Chondrocyte (in vitro differentiated cells): ENCODE data around the gene TSPOAP1. TPM values are rescaled to one million over a fixed set of nuclear protein-coding genes. Genes with fewer than 3 reads are reported as not detected.

ENCODE experiments used
- DNase-seq: peaks from one replicate; pipeline ENCODE4 v3.0.0; 2021; ENCODE audit warnings: mixed read lengths, low spot score
- H3K27ac Mint-ChIP-seq: one replicate; pipeline ENCODE4 v1.8.0; 2021; ENCODE audit warnings: mild to moderate bottlenecking, moderate library complexity, mixed read lengths; ENCODE audit not compliant: unreplicated experiment
- H3K27me3 Mint-ChIP-seq: 2 replicates; pipeline ENCODE4 v1.8.0; 2021; ENCODE audit warnings: low read depth, mixed read lengths
- H3K36me3 Mint-ChIP-seq: 2 replicates; pipeline ENCODE4 v1.8.0; 2021; ENCODE audit warnings: low read depth, mixed read lengths
- H3K4me1 Mint-ChIP-seq: 2 replicates; pipeline ENCODE4 v1.8.0; 2021; ENCODE audit warnings: low read depth, mild to moderate bottlenecking, mixed read lengths
- H3K4me3 Mint-ChIP-seq: one replicate; pipeline ENCODE4 v1.8.0; 2021; ENCODE audit warnings: mild to moderate bottlenecking, moderate library complexity, mixed read lengths; ENCODE audit not compliant: unreplicated experiment
- H3K9me3 Mint-ChIP-seq: 2 replicates; pipeline ENCODE4 v1.8.0; 2021; ENCODE audit warnings: low read depth, mixed read lengths
- total RNA-seq: library from RNA; stranded (reverse); gene quantifications from 3 replicates; pipeline ENCODE4 v1.2.1, GENCODE V29; 2021
- TF ChIP-seq, protein P1 (sequence below): fragments of 200-600 bp; sonication (generic); IDR thresholded peaks from 2 replicates; pipeline ENCODE4 v1.5.0; 2021; ENCODE audit warnings: antibody characterized with exemption, mild to moderate bottlenecking, moderate library complexity

The TSPOAP1 gene
- total RNA-seq, 1 donor from 2014 or later, result 2.0 TPM

DNA sequence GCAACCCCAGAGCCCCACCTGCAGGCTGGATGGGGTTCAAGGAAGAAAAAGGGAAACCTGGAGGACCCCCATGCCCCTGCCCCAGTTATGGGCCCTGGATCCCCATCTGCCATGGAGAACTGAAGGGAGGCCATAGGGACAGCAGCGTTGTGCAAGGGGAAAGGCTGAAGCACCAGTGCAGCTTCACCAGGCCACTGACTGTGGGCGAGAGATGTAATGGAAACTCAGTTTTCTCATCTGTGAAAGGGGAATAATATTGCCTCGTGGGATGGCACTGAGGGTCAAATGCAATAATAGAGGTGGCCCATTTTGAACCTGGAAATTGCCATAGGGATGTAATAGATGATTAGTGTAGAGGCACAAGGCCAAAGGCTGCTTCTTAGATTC is 9.9 kb upstream of the TSPOAP1 start:
- no peaks in the 10 kb centered on the region for H3K27me3 Mint-ChIP-seq
- no peaks in the 10 kb centered on the region for H3K36me3 Mint-ChIP-seq
- TF ChIP-seq, protein P1, sequence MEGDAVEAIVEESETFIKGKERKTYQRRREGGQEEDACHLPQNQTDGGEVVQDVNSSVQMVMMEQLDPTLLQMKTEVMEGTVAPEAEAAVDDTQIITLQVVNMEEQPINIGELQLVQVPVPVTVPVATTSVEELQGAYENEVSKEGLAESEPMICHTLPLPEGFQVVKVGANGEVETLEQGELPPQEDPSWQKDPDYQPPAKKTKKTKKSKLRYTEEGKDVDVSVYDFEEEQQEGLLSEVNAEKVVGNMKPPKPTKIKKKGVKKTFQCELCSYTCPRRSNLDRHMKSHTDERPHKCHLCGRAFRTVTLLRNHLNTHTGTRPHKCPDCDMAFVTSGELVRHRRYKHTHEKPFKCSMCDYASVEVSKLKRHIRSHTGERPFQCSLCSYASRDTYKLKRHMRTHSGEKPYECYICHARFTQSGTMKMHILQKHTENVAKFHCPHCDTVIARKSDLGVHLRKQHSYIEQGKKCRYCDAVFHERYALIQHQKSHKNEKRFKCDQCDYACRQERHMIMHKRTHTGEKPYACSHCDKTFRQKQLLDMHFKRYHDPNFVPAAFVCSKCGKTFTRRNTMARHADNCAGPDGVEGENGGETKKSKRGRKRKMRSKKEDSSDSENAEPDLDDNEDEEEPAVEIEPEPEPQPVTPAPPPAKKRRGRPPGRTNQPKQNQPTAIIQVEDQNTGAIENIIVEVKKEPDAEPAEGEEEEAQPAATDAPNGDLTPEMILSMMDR, result no peak
- no peak overlapping the region for H3K27ac Mint-ChIP-seq
- H3K4me1 Mint-ChIP-seq, result peaks cover 20% of the 10 kb centered on the region
- DNase-seq, result no peak
- H3K9me3 Mint-ChIP-seq, result no peaks in the 10 kb centered on the region
- H3K4me3 Mint-ChIP-seq, result peak overlapping the region; percentile 12

DNA sequence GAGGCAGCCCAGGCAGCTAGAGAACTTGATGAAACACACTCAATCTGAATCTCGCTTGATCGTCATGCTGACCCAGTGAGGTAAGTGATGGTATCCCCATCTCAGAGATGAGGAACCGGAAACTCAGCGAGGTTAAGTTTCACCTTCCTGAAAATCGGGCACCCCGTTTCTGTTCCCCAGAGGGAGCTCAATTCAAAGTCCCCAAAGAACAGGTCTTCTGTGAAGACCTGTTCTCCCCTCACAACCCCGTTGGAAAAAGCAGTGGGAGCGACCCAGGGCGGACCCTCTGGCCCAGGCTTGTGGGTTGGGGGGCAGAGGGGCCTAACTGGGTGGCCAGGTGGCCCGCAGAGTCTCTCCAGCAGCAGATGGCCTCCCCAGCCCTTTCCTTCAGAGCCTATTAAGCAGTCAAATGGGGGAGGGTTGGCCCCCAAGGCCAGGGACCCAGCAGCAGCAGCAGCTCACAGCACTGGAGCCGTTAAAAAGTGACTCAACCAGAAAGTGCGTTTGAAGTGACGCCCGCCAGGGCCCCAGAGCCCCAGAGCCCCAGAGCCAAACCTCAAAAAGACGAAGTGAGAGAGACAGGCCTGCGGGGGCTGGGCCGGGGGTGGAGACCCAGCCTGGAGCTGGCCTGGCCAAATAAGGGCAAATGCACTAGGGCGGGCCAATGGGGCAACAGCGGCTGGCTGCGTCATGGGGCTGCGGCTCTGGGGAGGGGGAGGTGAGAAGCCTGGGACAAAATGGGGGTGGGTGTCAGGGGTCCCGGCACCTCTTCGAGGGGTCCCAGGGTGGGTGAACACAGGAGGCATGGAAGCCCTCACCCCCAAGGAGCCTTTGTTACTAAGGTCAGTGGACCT is 9.2 kb upstream of the TSPOAP1 start:
- H3K27ac Mint-ChIP-seq, result peak overlapping the region; percentile 45
- H3K36me3 Mint-ChIP-seq, result no peaks in the 10 kb centered on the region
- H3K4me1 Mint-ChIP-seq, result peaks cover 20% of the 10 kb centered on the region
- H3K9me3 Mint-ChIP-seq, result no peaks in the 10 kb centered on the region
- TF ChIP-seq, protein P1, result no peak
- no peaks in the 10 kb centered on the region for H3K27me3 Mint-ChIP-seq
- peak overlapping the region; percentile 9 for H3K4me3 Mint-ChIP-seq
- DNase-seq, result peak; percentile 61

DNA sequence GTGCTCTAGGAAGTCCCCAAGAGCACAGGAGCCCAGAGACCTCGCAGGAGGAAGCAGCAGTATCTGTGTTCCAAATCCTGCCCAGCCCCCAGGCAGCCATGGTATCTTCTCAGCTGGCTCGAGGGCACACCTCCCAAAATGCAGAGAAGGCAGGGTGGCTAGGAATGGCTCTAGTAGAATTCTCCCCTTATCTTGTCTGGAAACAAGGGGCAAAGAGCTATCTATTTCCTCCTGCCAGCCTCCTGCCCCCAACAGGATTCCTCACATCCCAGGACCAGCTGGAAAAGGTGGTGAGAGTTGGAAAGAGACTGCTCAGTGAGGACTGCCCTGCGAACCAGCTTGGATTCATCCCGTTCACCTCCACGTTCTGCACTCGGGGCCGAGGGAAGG is 8.6 kb upstream of the TSPOAP1 start:
- Mint-ChIP-seq H3K36me3 (no peaks in the 10 kb centered on the region), H3K27me3 (no peaks in the 10 kb centered on the region), H3K9me3 (no peaks in the 10 kb centered on the region), H3K27ac (no peak overlapping the region), H3K4me1 (peaks cover 20% of the 10 kb centered on the region), H3K4me3 (no peak overlapping the region)
- TF ChIP-seq, protein P1, result no peak
- no peak for DNase-seq

DNA sequence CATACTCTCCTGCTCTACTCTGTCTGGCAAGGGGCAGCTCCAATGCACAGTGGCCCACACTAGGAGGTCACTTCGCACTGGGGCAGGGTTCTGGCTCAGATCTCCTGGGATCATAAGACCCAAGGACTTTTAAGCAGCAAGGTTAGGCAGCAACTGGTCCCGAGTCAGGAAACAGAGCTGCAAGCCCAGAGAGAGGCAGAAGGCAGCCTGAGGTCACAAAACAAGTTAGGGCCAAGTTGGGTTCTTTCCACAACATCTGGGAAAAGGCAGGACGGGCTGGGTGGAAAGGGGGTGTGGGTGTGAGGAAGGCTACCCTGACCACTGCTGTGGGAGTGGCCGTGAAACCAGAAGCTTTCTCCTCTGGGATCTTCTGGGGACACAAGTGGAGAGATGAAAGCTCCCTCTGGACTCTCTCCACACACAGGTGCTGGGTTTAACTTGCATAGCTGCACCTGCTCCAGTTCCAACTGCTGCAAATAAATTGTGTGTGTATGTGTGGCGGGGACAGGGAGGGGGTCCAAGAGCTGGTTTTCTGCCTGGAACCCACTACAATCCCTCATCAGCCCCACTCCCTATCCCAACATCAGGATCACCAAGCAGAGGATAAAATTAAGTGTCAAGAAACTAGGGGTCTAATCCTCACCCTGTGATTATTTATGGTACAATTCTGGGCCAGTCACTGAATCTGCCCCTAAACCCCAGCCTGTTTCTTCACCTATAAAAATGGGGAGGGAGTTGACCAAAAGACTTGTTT is 8.0 kb upstream of the TSPOAP1 start:
- TF ChIP-seq, protein P1, result no peak
- DNase-seq, result peak; percentile 40
- Mint-ChIP-seq H3K27me3 (no peaks in the 10 kb centered on the region), H3K36me3 (no peaks in the 10 kb centered on the region), H3K27ac (no peak overlapping the region), H3K4me3 (no peak overlapping the region), H3K9me3 (no peaks in the 10 kb centered on the region), H3K4me1 (peaks cover 20% of the 10 kb centered on the region)

DNA sequence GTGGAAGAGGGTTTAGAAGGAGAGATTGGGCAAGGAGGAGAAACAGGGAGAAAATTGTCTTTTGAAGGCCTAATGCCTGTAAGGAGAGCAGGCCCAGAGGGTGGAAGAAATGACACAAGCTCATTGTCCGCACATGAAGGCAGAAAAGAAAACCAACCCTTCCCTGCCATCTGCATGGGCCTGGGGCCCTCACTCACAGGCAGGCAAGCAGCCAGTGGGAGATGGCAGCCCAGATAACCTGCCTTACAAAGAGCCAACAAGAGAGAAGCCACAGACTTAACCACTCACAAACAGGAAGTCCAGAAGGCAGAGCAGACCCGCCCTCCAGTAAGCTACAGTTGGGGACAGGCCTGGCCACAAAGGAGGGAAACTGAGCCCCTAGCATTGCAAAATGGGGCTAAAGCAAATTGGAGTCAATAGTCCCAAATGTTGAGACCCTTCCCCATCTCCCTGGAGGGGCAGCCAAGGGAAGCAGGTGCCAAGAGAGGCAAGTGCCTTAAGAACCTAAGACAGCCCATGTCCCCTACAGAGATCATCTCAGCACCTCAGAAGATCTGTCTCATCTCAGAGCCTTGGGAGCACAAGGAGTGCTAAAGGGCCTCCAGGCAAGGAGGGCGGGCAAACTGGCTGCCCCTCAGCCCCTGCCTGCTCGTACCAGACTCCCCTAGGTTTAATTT is 7.3 kb upstream of the TSPOAP1 start:
- no peak for DNase-seq
- no peaks in the 10 kb centered on the region for H3K27me3 Mint-ChIP-seq
- H3K9me3 Mint-ChIP-seq, result no peaks in the 10 kb centered on the region
- no peak overlapping the region for H3K27ac Mint-ChIP-seq
- peaks cover 20% of the 10 kb centered on the region for H3K4me1 Mint-ChIP-seq
- no peaks in the 10 kb centered on the region for H3K36me3 Mint-ChIP-seq
- H3K4me3 Mint-ChIP-seq, result no peak overlapping the region
- TF ChIP-seq, protein P1, result no peak
